H9 (cell line): ENCODE data around the gene RAP1B. TPM values are rescaled to one million over a fixed set of nuclear protein-coding genes. Genes with fewer than 3 reads are reported as not detected.

Experiments used
- DNase-seq: peaks from one replicate; pipeline ENCODE4 v3.0.0-alpha.2; 2017
- H2AFZ ChIP-seq: one replicate; pipeline ENCODE4 v1.6.1; 2013; ENCODE audit warnings: mild to moderate bottlenecking, low read length, control low read depth, moderate library complexity
- H2AK5ac ChIP-seq: 2 replicates; pipeline ENCODE4 v1.6.1; 2013; ENCODE audit warnings: low read length, control low read depth, mixed read lengths; ENCODE audit not compliant: insufficient read length
- H2BK120ac ChIP-seq: one replicate; pipeline ENCODE4 v1.6.1; 2013; ENCODE audit warnings: low read depth, mild to moderate bottlenecking, low read length, control low read depth, inconsistent platforms; ENCODE audit not compliant: poor library complexity, severe bottlenecking
- H2BK12ac ChIP-seq: 2 replicates; pipeline ENCODE4 v1.6.1; 2013; ENCODE audit warnings: low read length, control low read depth, mixed read lengths, low read depth; ENCODE audit not compliant: insufficient read length
- H2BK15ac ChIP-seq: 2 replicates; pipeline ENCODE4 v1.6.1; 2013; ENCODE audit warnings: low read depth, low read length, control low read depth
- H2BK20ac ChIP-seq: one replicate; pipeline ENCODE4 v1.6.1; 2013; ENCODE audit warnings: low read depth, mild to moderate bottlenecking, low read length, control low read depth, inconsistent platforms; ENCODE audit not compliant: poor library complexity, severe bottlenecking
- H2BK5ac ChIP-seq: 2 replicates; pipeline ENCODE4 v1.6.1; 2013; ENCODE audit warnings: low read length, control low read depth, mixed read lengths; ENCODE audit not compliant: insufficient read length
- H3K14ac ChIP-seq: 2 replicates; pipeline ENCODE4 v1.6.1; 2013; ENCODE audit warnings: low read length, control low read depth; ENCODE audit not compliant: insufficient read depth
- H3K18ac ChIP-seq: 2 replicates; pipeline ENCODE4 v1.6.1; 2013; ENCODE audit warnings: low read depth, mild to moderate bottlenecking, mixed read lengths, low read length, control low read depth; ENCODE audit not compliant: insufficient read length
- H3K23ac ChIP-seq: 2 replicates; pipeline ENCODE4 v1.6.1; 2013; ENCODE audit warnings: low read length, control low read depth, mixed read lengths, low read depth; ENCODE audit not compliant: insufficient read length
- H3K23me2 ChIP-seq: 2 replicates; pipeline ENCODE4 v1.6.1; 2013; ENCODE audit warnings: low read depth, mild to moderate bottlenecking, mixed read lengths, low read length, control low read depth; ENCODE audit not compliant: insufficient read length, poor library complexity, severe bottlenecking
- H3K27ac ChIP-seq: 2 replicates; pipeline ENCODE4 v1.5.1; 2013; ENCODE audit warnings: low read length, control low read depth, mixed read lengths, low read depth; ENCODE audit not compliant: insufficient read length
- H3K27me3 ChIP-seq: 2 replicates; pipeline ENCODE4 v1.6.1; 2013; ENCODE audit warnings: low read length, control low read depth, inconsistent platforms; ENCODE audit not compliant: insufficient read depth
- H3K4ac ChIP-seq: 2 replicates; pipeline ENCODE4 v1.6.1; 2013; ENCODE audit warnings: low read depth, mild to moderate bottlenecking, control low read depth, inconsistent platforms, low read length, moderate library complexity
- H3K4me1 ChIP-seq: 2 replicates; pipeline ENCODE4 v1.6.1; 2013; ENCODE audit warnings: low read length, control low read depth, inconsistent platforms; ENCODE audit not compliant: insufficient read depth
- H3K4me2 ChIP-seq: 2 replicates; pipeline ENCODE4 v1.6.1; 2013; ENCODE audit warnings: low read length, control low read depth, mixed read lengths; ENCODE audit not compliant: insufficient read length, insufficient read depth
- H3K56ac ChIP-seq: 2 replicates; pipeline ENCODE4 v1.6.1; 2013; ENCODE audit warnings: low read depth, mild to moderate bottlenecking, mixed read lengths, low read length, control low read depth; ENCODE audit not compliant: insufficient read length
- H3K79me1 ChIP-seq: 2 replicates; pipeline ENCODE4 v1.6.1; 2013; ENCODE audit warnings: low read depth, mild to moderate bottlenecking, moderate library complexity, low read length, control low read depth, inconsistent platforms; ENCODE audit not compliant: insufficient read depth, poor library complexity, severe bottlenecking
- H3K79me2 ChIP-seq: 2 replicates; pipeline ENCODE4 v1.6.1; 2013; ENCODE audit warnings: low read length, control low read depth, inconsistent platforms; ENCODE audit not compliant: insufficient read depth
- H3K9ac ChIP-seq: 2 replicates; pipeline ENCODE4 v1.6.1; 2013; ENCODE audit warnings: low read length, control low read depth, mixed read lengths; ENCODE audit not compliant: insufficient read length; ENCODE audit errors: extremely low read depth
- H3K9me3 ChIP-seq: one replicate; pipeline ENCODE4 v1.6.1; 2013; ENCODE audit warnings: low read depth, low read length, inconsistent platforms; ENCODE audit not compliant: control insufficient read depth
- H3T11ph ChIP-seq: one replicate; pipeline ENCODE4 v1.6.1; 2013; ENCODE audit warnings: mild to moderate bottlenecking, low read length, control low read depth, inconsistent platforms
- H4K20me1 ChIP-seq: one replicate; pipeline ENCODE4 v1.6.1; 2013; ENCODE audit not compliant: control insufficient read depth, insufficient read length, insufficient read depth
- H4K5ac ChIP-seq: 2 replicates; pipeline ENCODE4 v1.6.1; 2013; ENCODE audit warnings: low read depth, mild to moderate bottlenecking, mixed read lengths, low read length, control low read depth; ENCODE audit not compliant: insufficient read length
- H4K8ac ChIP-seq: replicated peaks from 2 replicates; pipeline ENCODE4 v1.6.1; 2013; ENCODE audit warnings: low read length, control low read depth, mixed read lengths, low read depth; ENCODE audit not compliant: insufficient read length
- H4K91ac ChIP-seq: 2 replicates; pipeline ENCODE4 v1.6.1; 2013; ENCODE audit warnings: low read depth, mild to moderate bottlenecking, moderate library complexity, mixed read lengths, low read length, control low read depth; ENCODE audit not compliant: insufficient read length
- H3K27ac Mint-ChIP-seq, 3 experiments: 2 replicates in 2 of 3; 3 replicates in 1 of 3; pipeline ENCODE4 v1.8.0; 2020 to 2021; ENCODE audit warnings: mixed read lengths in 3 of 3, mild to moderate bottlenecking in 1 of 3, moderate library complexity in 1 of 3
- H3K27me3 Mint-ChIP-seq: 2 replicates; pipeline ENCODE4 v1.8.0; 2021; ENCODE audit warnings: low read depth, mild to moderate bottlenecking, moderate library complexity, mixed read lengths
- H3K36me3 Mint-ChIP-seq, 3 experiments: 2 replicates in 2 of 3; 3 replicates in 1 of 3; pipeline ENCODE4 v1.8.0; 2020 to 2021; ENCODE audit warnings: low read depth in 3 of 3, mixed read lengths in 3 of 3; ENCODE audit not compliant: insufficient read depth in 1 of 3
- H3K4me1 Mint-ChIP-seq, 2 experiments: 2 replicates each; pipeline ENCODE4 v1.8.0; 2020; ENCODE audit warnings: mixed read lengths in 2 of 2
- H3K4me3 Mint-ChIP-seq, 2 experiments: 2 replicates in 1 of 2; 3 replicates in 1 of 2; pipeline ENCODE4 v1.8.0; 2020 to 2021; ENCODE audit warnings: mild to moderate bottlenecking in 2 of 2, mixed read lengths in 2 of 2, moderate library complexity in 1 of 2
- H3K9me3 Mint-ChIP-seq, 2 experiments: 2 replicates in 1 of 2; 3 replicates in 1 of 2; pipeline ENCODE4 v1.8.0; 2020; ENCODE audit warnings: mild to moderate bottlenecking in 2 of 2, mixed read lengths in 2 of 2, moderate library complexity in 1 of 2
- WGBS: extraction: QIAGEN DNeasy Blood & Tissue Kit; methylation state at CpG from one replicate; pipeline ENCODE4 v1.1.7; 2013; ENCODE audit warnings: missing lambda C conversion rate, low lambda C conversion rate, mixed read lengths; ENCODE audit not compliant: insufficient read length; ENCODE audit errors: extremely low coverage; 5-methylcytosine and 5-hydroxymethylcytosine counted together
- total RNA-seq: library from RNA; stranded (reverse); gene quantifications from 2 replicates; pipeline ENCODE4 v1.2.1, GENCODE V29; 2021
- TF ChIP-seq, protein P1 (sequence below): fragments of 200-600 bp; sonication (generic); conservative IDR thresholded peaks from 3 replicates; pipeline ENCODE4 v1.8.0; 2021; ENCODE audit warnings: antibody characterized with exemption, mild to moderate bottlenecking

Gene RAP1B
- total RNA-seq, 1 experiment from 2014 or later = 97.7 TPM

GRCh38 chr12:68561830-68562229 is 48.9 kb upstream of the RAP1B start:
- H3K79me1 ChIP-seq = no peaks in the 10 kb centered on the region
- no peaks in the 10 kb centered on the region for H4K20me1 ChIP-seq
- TF ChIP-seq, protein P1, sequence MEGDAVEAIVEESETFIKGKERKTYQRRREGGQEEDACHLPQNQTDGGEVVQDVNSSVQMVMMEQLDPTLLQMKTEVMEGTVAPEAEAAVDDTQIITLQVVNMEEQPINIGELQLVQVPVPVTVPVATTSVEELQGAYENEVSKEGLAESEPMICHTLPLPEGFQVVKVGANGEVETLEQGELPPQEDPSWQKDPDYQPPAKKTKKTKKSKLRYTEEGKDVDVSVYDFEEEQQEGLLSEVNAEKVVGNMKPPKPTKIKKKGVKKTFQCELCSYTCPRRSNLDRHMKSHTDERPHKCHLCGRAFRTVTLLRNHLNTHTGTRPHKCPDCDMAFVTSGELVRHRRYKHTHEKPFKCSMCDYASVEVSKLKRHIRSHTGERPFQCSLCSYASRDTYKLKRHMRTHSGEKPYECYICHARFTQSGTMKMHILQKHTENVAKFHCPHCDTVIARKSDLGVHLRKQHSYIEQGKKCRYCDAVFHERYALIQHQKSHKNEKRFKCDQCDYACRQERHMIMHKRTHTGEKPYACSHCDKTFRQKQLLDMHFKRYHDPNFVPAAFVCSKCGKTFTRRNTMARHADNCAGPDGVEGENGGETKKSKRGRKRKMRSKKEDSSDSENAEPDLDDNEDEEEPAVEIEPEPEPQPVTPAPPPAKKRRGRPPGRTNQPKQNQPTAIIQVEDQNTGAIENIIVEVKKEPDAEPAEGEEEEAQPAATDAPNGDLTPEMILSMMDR = no peak
- H2AK5ac ChIP-seq = no peak overlapping the region
- no peaks in the 10 kb centered on the region for H3K9me3 ChIP-seq
- no peak overlapping the region for H3K9ac ChIP-seq
- Mint-ChIP-seq H3K4me1 (peaks cover 5 to 11% of the 10 kb centered on the region in 2 experiments), H3K9me3 (no peaks in the 10 kb centered on the region), H3K4me3 (no peak overlapping the region), H3K27me3 (no peaks in the 10 kb centered on the region), H3K36me3 (no peaks in the 10 kb centered on the region), H3K27ac (no peak overlapping the region)
- no peak overlapping the region for H2BK15ac ChIP-seq
- H3K14ac ChIP-seq = no peak overlapping the region
- H3K18ac ChIP-seq = no peak overlapping the region
- no peak overlapping the region for H3K27ac ChIP-seq
- no peak overlapping the region for H4K91ac ChIP-seq
- H3K56ac ChIP-seq = no peak overlapping the region
- H3K4me1 ChIP-seq = no peaks in the 10 kb centered on the region; the same call in 1 of the 2 replicates
- no peak overlapping the region for H2BK12ac ChIP-seq
- DNase-seq = no peak
- H3K23me2 ChIP-seq = no peaks in the 10 kb centered on the region
- no peaks in the 10 kb centered on the region for H3K79me2 ChIP-seq
- H3K27me3 ChIP-seq = no peaks in the 10 kb centered on the region
- no peak overlapping the region for H2BK120ac ChIP-seq
- no peak overlapping the region for H3K4me2 ChIP-seq
- H3K4ac ChIP-seq = no peak overlapping the region
- H3K23ac ChIP-seq = no peak overlapping the region
- H2AFZ ChIP-seq = no peak overlapping the region
- H4K5ac ChIP-seq = no peak overlapping the region
- no peak overlapping the region for H3T11ph ChIP-seq
- no peak overlapping the region for H2BK20ac ChIP-seq
- H2BK5ac ChIP-seq = no peak overlapping the region
- no CpG with 5 or more reads among the region's 10 CpGs for WGBS
- H4K8ac ChIP-seq = no peak overlapping the region
